Activated CD4-positive, CD25-positive, alpha-beta regulatory T cell treated with anti-CD3 and anti-CD28 coated beads, Interleukin-2, amount 50 U/mL, for 16 hours (primary cell): ENCODE results near the gene AFF3.
"Not testable (repeated sequence)": the region's sequence is repeated elsewhere in the genome, so short reads cannot be mapped to it uniquely, and the experiment has no call there.

Source experiments
- DNase-seq: peaks from one replicate; pipeline ENCODE4 v3.0.0-alpha.2; 2020; ENCODE audit warnings: low read depth, low spot score

AFF3 gene

DNA sequence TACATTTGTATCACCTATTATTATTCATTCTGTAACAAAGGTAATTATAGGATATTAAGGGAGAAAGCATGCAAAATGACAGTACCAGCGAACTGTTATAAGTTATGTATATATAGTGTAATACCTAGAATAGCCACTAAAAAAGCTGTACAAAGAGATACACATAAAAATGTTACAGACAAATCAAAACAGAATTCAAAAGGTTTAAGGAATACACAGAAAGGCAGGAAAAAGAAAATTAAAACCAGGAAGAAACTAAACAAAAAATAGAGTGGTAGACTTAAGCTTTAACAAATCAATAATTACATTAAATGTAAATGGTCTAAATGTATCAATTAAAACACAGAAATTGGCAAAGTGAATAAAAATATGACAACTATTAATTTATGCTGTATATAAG, 476.1 kb downstream of the AFF3 start:
- DNase-seq = no peak

DNA sequence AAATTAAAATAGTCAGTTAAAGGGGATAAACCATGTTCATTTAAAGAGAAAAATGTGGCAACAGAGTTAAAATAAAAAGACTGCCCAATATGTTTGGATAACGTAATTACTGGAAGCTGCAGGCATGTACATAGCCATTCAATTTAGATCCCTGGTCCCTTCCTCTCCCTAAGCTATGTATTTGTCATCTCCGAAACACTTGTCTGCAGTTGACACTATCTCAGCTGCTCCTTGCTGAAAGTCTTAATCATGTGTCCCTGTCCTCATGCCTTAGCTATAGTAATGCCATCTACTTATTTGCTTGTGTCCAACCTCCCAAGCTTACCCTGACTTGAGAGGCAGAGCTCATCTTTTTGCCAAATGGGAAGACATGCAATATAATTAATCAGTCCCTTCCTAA, 478.7 kb downstream of the AFF3 start:
- no peak for DNase-seq

DNA sequence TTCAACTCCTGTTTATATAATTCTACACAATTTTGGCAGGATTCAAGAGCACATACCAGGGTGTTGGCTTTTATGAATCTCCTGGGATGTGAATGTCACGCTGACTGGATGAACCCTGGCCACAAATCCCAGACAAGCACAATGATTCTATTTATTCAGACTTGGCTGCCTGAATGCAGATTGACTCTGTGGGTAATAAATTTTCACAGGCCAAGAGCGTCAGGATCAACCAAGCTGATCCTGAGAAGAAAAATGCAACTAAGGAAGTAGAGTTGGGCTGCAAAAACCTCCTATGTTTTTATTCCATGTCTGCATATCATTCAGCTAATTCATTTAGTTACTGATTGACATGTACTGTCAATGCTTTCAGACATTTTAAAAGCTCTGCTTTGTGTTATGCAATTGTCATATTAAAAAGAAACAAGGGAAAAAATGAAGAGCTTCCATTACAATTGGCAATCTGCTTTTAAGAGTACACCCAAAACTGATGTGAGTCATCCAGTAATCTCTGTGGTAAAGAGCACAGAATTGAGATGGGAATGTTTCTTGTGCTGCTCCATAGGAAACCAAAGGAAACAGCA, 479.5 kb downstream of the AFF3 start:
- no peak for DNase-seq

DNA sequence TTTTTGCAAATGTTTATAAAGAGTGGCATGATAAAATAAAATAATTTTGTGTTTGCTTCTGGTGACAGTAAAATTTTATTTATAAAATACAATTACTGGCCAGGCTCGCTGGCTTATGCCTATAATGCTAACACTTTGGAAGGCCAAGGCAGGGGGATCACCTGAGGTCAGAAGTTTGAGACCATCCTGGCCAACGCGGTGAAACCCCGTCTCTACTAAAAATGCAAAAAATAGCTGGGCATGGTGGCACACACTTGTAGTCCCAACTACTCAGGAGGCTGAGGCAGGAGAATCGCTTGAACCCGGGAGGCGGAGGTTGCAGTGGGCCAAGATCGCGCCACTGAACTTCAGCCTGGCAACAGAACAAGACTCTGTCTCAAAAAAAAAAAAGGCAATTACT, 480.6 kb downstream of the AFF3 start:
- DNase-seq = not testable (repeated sequence)

DNA sequence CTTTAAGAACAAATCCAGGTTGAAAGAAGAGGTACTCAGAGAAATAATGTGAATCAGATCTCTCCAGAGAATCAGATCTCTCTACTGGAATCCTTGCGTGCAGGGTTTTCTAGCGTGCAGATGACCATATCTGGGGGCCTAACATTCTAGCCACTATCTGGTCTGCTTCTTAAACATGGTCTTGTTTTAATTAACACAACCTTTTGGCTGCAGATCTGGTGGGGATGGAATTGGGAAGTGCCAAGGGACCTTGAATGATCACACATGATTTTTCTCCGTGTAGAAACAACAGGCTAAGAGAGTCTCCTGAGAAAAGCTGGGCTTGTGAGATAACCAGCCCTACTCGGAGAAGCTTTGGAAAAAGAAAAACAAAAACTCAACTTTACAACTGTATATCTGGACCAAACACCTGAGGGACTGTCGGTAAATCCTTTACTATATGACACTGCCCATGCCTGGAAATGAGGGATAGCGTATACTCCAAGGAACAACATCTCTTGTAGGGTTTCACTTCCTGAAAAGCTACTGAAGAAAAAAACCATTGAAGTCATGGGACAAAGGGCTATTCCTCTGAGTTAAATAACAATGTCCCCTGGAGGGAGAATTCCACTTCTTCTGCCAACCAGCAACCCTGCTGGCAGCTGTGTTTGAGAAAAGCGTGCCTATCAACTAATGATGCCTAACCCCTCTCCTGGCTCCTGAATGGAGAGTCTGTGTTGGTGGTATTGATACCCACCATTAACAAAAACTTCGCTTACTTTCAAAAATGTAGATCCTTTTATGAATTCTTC, 481.6 kb downstream of the AFF3 start:
- DNase-seq = no peak

DNA sequence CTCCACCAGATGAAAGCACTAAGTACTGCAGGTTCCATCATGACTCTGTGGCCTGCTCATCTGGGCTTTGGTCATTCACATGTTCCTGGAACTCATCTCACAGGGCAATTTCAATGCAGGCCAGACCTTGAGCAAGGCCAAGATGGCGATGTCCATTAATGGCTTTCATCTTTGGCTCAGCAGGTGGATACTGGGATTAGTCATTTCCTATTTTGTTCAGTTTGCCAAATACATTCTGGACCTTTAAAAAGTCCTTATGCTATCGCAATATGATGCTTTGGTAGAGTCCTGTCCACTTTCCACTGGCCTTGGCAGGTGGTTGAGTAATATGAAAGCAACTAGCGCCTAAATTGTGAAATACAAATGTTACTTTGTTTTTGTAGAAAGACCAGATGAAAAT, 482.5 kb downstream of the AFF3 start:
- no peak for DNase-seq

DNA sequence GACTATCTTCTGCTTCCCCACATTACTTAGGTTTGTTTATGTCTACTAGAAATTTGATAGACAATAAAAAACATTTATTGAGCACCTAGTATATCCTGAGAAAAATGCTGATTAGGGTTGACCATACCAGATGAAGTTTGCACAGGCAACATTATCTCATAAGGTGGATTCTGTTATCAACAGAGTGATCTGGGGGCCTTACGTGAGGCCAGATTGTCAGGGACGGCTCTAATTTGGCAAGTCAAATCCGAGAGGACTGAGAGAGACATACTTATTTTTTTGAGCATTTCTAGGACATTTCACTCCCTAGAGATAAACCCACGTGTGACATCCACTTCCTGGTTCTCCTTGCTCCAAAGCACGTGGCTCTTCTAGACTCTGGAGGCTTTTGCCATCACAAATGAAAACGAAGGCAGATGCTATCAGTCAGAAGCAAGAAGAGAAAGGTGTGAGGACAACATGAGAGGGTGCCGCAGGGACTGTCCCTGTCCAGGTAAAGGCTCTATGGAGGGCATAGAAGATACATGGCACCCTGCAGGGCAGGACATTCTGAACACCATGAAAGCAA, 484.6 kb downstream of the AFF3 start:
- no peak for DNase-seq

DNA sequence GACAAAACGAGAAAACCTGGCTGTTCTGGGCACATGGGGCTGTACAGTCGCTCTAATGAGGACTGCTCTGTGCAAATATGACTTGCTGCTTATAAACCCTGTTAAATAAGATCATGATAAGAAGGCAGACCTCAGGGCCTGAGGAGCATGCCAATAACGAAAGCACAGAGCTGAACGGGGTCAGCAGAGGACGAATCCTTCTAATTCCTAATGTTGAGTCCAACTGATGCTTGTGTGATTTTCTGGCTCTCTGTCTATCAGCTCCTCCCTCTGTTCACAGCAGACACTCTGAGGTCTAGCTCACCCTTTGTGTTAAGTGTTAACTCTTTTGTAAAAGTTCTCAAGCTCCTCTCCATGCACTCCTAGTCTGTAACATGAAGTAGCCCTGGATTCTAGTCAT, 485.4 kb downstream of the AFF3 start:
- no peak for DNase-seq

DNA sequence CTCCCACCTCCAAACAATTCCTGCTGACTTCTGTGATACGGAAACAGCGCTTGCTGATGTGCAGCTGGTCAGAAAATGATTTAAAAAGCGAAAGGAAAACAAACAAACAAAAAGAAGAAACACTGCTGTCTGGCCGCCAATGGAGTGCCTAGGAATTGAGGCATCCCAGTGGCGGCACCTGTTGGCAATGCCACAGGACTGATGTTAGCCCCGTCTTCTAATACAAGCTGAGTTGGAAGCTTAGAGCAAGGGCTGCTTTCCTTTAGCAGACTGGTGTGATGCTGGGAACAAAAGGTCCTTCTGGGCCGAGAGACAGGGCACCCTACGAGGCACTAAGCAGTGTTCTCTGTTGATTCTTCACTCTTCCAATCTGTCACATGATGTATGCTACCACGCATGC, 489.0 kb downstream of the AFF3 start:
- no peak for DNase-seq

DNA sequence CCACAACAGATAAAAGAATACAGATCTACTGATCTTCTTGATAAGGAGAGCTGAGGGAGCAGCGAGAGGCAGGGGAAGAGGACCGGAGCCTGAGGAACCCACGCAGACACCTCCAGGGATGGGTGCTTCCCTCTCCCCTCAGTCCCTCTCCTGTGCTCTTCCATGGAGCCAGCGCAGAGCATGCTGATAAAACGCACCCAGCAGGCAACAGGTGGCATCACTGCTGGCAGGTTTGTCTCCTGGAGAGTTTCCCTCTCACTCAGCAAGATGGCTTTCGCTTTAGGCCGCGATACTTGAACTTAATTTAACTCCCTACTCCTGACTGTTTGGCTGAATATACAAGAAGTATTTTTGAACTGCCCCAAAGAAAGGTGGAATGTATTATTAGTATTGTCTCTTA, 489.5 kb downstream of the AFF3 start:
- DNase-seq = no peak

DNA sequence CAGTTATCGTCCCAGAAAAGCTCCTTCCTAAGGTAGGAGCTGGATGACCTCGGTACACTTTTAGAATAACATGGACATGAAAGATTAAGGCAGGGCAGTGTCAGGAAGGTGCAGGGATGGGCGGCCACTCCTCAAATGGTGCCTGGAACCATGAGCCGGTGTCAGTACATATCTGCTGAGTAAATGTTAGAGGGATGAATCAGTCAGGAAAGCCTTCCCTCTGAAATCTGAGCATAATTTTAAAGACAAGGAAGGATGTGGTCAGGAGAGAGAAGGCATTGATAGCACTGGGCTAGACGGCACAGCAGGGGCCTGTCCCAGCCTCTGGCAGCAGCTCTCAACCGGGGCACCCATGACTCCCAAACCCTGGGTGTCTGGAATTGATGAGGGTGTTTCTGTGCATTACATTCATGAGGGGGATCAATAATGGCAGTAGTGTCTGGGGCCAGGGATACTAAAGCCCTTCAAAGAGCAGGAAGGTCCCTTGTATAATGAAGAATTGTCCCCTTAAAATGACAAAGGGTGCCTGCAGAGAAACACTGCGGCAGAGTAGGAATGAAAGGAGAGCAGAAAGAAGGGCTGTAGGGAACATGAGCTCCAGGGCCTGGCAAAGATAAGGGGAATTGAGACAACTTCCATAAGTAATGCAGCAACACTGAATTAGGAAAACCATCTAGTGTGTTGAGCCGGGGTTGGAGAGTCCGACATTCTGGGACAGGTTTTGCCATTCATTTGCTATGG, 490.3 kb downstream of the AFF3 start:
- DNase-seq = no peak

DNA sequence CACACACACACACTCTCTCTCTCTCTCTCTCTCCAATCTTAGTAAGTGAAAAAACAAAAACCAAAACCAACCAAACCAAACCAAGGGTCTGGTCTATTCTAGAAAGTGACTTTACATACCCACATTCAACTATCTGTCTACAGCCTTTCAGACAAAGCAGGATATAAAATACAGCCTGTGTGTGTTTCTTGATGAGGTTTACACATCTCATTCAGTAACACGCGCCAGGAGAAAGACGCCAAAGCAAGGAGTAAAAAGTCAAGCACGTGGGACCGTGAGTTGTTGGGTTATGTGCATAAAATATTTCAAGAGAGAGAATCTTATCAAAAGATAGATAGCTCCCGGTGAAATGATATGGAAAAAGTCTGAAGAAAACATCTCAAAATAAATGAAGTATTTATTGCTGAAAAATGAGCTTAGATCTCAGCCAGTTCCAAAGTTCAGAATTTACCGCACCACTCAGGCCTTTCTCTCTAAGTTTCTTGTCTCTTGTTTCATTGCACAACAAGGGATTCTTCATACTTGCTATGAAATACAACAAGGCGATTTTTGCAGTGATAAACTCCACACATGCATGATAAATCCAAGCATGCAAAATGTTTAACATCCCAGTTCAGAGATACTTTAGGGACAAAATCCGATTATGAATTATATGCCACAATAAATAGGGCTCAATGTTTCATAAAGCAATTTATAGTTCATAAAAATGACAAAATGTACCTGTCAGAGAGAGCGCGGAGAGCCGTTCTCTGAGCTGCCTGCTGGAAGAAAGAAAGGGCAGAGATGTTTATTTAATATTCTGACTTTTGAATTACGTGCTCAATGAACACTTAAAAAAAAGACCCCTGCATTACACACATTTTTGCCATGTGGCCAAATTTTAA, 493.2 kb downstream of the AFF3 start:
- DNase-seq = no peak

DNA sequence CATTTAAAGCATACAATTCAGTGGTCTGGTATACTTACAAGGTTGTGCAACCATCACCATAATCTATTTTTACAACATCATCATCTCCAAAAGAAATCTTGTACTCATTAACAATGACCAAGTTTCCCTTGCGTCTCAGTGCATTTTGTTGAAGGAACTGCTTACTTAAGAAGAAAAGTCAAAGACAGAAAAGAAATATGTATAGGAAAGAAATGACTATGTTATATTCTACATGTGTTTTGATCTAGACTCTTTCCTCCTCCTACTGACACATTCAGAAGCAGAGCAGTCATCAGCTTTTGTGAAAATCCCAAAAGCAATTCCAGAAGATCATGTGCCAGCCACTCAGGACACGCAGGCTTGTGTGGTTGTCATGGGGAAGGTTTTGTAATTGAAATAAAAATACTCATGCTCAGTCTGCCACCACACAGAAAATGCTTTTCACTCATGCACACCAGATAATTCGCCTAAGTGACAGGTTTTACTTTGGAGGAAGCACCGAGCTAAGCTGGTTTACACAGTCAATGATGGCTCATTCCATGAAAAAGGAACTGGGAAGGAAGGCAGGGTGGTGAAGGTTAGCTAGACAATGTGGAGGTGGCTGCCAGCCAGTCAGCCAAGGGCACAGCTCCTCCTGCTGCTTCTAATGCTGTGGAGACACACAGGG, 494.1 kb downstream of the AFF3 start:
- no peak for DNase-seq

DNA sequence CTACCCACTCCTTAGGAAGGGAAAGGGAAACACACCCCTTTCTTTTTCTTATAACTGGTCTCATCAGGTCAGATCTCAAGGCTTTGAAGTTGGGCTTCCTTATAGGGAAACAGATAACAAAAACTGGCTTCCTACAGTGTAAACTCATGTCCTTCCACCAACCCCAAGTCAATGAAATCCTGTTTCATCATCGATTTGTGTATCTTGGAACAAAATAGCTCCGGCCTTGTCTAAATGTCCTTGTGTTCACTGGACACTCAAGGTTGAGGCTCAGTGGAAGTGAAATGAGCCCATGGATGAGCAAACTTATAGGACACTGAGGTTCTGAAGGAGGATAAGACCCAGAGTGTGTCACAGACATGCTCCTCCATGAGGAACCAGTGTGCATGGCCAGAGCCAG, 496.4 kb downstream of the AFF3 start:
- no peak for DNase-seq

DNA sequence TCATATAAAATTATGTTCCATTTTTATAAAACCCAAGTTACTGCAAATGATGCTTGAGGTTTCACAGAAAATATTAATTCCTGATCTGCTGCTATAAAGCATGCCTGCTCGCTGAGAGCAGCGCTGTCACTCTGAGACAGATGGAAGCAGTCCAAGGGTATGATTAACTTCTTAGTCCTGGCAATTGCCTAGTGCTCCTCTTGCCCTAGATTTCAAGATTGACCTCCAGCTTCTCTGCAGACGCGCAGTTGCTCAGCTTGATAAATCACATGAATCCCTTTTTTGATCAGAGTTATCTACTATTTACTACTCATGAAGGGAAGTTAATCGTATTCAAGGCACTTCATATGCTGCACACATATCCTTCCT, 498.0 kb downstream of the AFF3 start:
- no peak for DNase-seq

DNA sequence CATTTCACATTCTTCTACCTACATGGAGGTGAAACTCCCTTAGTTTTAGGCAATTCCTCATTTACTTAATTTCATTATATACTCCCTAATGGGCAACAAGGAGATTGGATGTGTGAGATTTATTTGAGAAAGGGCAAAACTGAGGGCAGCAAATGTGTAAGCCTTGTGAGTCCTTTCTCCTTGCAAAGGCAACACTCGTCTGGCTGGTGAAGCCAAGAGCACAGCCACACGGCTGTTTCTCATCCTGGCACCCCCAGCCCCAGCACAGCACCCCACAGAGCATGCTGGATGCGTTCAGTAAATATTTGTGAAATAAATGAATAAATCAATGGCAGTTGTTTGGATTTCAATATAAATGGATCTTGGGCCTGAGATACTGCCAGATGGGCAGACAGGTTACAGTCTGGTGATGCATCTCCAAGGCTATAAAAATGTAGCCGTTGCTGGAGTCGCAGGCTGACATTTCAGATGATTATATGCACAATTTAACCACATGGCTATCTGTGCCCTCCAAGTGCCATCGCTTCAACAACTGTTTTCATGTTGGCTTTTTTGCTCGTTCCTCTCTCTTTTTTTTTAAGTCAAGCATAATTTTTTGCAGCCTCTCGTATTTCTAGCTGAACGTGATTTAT, 498.5 kb downstream of the AFF3 start:
- DNase-seq = no peak

DNA sequence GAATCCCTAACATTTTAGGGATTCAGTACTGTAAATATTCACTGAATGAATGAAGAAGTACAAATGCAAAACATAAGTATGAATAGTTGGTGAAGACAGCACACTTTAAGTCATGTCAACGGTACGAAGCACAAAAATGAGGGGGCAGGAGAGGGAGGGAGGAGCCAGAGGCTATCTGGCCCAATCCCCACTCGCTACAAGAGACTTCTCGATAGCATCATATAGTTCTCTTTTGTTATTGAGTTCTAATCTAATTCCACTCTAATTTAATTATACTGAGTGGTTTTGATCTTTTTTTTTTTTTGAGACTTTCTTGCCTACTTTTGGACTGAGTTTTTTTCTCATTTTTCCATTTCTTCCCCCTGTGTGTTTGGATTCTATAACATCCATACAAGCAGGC, 500.4 kb downstream of the AFF3 start:
- no peak for DNase-seq

DNA sequence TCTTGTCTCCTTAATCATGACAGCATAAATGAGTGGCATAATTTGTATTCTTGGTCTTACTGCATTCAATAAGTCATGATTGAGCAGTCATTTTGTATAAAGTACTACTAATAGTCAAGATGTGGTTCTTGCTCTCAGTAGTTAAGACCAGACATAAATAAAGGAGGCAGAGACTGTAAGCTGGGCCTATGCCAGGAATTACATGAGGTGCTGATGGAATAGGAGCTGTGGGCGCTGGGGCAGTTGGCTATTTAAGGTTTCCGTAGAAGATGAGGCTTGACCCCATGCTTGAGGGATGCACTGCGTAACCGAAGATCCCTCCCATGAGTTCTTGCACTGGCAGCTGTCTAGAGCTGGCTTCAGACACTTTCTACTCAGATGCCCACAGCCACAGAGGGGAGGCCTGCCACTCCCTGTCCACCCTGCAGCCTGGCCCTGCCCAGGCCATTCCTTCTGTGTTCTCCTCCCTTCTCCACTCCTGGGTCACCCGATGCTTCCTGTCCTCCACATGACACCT, 501.7 kb downstream of the AFF3 start:
- DNase-seq = no peak

DNA sequence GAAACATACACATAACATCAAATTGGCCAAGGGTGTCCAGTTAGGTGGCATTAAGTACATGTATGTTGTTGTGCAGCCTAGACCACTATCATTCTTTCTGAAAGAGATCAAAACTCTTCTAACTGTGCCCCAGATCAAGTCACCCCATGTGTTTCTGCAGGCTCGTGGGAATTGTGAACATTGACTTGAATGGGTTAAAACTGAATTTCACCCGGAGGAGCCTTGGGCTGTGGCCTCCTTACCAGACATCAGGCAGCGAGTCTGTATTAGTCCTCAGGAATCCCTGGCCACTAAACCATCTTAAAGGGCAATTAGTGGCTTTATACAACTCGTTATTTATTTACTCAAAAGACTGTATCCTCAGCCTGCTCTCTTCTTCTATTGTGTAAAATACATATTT, 503.6 kb downstream of the AFF3 start:
- DNase-seq = no peak

DNA sequence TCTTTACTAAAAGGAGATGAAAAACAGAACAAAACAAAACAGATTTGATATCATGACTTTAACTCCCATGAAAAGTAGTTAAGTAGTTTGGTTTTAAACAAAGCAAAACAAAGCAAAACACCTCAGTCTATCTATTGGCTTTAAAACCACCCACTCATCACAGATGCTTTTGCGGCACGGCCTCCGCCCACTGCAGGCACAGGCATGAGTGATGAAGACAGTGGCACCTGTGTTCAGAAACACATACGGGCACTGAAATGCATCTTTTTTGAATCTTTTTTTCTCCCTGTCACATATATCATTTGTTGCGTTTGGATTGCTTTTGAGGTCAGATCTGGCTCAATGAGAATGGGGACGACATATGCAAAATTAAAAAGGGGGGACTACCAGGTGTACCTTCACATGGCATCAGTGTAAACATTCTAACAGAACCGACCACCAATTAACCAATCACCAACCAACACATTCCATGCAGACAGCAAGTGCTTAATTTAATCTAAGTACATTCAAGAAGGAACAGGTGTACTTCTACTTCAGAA, 505.2 kb downstream of the AFF3 start:
- no peak for DNase-seq
